Neural progenitor cell (in vitro differentiated cells): ENCODE data around the gene DLG2.

Experiments
- EZH2 ChIP-seq: fragments of 200-600 bp; sonication (generic); IDR thresholded peaks from 2 replicates; pipeline ENCODE4 v1.6.1; 2017; ENCODE audit warnings: antibody characterized with exemption, mild to moderate bottlenecking, moderate library complexity
- EZH2phosphoT487 ChIP-seq: fragments of 200-600 bp; sonication (generic); IDR thresholded peaks from 2 replicates; pipeline ENCODE4 v1.6.1; 2017; ENCODE audit warnings: antibody characterized with exemption

GRCh38 chr11:83608571-83608970 is 2018.6 kb downstream of the DLG2 start:
- no peak for TF ChIP-seq EZH2
- no peak for TF ChIP-seq EZH2phosphoT487
